GM18508 (cell line): Measurements from ENCODE around the gene BMX.

Experiments
- ATAC-seq: cut with Tn5 transposase; IDR thresholded peaks from one replicate; pipeline ENCODE4 v1.9.1; 2021; ENCODE audit warnings: moderate number of reproducible peaks; ENCODE audit not compliant: insufficient read depth, unreplicated experiment

BMX gene

DNA sequence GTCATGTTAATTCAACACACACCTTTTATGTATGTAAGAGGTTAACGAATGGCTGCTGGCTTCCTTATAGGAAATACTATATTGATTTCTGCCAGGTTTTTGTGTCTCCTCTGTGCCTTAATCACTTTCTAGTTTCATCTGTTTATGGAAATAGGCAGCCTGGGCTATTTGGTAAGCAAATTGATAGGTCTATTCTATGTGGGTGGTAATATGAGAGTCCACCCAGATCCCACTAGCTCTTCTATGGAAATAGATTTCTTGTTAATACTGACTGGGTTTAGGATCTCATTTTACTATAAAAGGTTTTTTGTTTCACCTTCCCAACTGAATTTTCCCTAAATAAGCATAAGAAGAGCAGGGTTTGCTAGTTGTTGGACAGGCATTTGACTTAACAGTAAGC, 4.1 kb downstream of the BMX start:
- no peak for ATAC-seq

DNA sequence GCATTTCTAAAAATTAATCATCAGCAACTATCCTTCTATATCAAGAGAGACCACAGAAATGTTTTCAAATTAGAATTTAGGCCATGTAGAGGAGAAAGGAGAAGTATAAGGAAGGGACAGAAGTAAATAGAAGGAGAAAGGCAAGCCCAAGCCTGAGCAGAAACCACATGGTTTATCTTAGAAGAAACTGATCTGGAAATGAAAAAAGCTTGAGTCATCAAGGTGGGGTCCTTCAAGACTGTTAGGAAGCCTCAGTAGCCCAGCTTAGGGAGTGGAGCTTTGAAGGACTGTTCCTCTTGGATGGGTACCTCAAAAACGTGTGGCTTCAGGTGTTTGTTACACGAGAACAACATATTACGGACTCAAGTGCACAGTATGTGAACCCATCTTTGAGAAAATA, 4.5 kb downstream of the BMX start:
- ATAC-seq, result no peak

DNA sequence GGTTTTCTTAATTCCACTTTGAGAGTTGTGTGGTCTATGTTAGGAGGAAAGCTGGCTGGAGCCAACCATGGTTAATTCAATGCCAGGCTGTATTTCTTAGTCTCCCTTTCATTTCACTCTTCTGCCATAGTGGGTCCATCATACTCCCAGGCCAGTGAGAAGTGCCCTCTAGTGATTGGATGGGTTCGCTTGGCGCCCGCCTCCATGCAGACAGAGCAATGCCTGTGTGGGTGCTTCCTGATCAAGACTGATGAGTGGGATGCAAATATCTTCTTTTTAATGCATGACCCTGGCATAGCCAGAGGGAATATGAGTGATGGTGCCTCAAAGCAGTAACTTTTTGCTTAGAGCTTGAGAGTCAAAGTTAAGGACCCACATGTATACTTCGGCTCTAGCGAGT, 6.4 kb downstream of the BMX start:
- ATAC-seq, result no peak

DNA sequence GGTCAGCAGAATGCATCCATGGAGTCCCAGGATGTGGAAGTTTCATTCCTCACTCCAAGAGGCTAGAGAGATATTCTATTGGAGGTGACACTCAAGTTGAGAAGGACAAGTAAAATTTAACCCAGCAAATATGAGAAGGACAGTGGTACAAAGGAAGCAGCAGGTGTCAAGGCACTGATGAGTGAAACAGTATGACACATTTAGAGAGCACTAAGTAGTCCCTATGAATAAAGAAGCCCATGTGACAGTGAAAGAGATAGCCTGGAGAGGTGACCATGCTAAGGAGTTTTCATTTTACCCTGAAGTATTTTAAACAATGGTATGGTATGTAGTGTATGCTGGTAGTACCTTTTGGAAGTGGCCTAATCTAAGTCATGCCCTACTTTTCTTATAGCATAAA, 9.2 kb downstream of the BMX start:
- no peak for ATAC-seq

DNA sequence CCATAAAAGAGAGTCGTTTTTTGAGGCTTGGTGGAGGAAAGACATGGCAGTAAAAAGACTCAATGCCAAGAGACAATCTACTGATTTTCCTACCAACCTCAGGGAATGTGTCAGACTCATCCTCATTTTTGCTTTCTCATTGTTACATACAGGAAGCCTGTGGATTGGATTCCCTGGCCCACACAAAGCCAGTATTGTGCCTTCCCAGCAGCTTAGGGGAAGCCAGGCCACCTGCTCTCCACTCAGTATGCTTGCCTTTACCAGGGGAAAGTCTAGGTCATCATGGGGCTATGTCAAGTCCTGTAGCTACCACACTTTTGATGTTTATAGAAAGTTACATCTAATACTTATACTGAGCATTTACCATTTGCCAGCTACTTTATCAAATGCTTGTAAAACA, 11.0 kb downstream of the BMX start:
- no peak for ATAC-seq

DNA sequence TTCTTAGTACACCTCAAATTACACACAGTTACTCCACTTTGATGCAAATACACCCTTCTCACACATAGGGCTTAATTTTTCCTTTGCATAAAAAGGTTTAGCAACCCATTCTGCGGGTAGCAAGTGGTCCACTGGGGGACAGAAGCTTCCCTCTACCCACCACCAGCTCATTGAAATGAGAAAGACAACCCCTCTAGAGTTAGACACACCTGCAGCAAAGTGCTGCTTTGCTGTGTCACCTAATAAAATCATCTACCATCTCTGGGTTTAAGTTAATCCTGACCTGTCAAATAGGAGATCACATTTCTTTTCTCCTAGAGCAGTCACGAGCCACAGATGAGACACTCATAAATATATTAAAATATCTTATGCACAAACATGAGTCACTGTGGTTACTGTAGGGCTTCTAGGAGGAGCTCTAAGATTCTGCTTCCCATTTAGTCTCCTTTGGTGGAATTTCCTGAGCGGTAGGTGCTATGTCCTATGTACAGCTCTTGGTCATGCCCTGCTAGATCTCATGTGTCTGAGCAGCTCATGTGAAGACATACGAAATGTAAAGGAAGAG, 11.9 kb downstream of the BMX start:
- ATAC-seq, result no peak

DNA sequence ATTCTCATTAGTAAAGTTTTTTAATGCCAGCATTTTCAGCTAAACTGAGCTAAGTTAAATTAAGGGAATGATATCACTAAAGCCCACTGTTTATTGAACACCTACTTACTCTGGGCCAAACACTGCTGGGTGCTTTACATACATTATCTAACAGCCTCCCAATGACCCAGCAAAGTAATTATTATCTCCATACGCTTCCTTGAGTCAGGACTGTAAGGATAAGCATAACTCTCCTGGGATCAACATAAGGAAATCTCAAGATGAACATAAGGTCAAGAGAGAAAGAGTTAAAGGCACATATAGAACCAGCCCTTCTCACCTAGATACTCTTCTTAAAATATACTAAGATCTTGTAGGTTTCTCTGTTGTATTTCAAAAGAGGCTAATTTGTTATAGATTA, 13.7 kb downstream of the BMX start:
- ATAC-seq, result no peak

DNA sequence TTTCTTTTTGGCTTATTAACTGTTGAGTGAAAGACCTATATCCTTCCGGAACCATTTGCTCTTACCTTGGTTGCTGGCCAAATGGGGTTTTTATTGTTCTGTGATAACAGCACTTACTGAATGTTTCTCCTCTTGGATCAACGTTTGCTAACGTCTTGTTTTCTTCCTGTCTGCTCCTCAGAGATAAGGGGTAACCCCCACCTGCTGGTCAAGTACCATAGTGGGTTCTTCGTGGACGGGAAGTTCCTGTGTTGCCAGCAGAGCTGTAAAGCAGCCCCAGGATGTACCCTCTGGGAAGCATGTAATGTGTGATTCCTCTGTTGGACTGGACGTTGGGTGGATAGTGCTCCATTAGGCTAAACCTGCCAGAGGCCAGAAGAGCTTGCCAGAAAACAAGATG, 15.3 kb downstream of the BMX start:
- ATAC-seq, result no peak

DNA sequence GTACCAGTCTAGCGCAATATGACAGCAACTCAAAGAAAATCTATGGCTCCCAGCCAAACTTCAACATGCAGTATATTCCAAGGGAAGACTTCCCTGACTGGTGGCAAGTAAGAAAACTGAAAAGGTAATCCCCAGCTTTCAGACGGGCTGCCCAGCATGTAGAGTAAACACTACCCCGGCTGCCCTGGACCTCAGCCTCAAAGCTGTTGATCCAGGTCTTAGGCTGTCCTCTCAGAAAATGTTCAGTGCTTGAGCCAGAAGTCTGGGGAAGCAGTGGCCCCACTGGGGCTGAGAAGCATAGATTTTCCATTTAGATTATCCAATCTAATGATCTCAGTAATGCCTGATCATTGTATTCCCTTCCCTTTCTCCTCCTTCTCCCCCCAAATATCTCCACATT, 21.9 kb downstream of the BMX start:
- no peak for ATAC-seq

DNA sequence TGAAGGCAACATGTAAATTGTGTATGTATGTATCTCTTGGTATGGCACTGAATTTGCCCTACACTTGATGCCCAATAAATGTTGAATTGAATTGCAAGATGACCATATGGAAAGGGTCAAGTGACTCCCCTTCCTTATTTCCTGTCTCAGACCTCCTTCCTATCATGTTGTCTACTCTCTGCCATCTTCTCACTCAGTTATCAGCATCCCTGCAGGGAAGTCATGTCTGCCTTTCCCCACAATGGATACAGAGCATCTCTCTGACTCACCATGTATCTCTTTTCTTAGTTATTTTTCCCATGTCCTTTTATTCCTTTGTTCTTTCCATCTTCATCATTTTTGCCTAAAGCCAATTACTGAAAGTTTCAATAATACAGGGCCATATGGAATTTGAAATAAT, 22.5 kb downstream of the BMX start:
- ATAC-seq, result no peak

DNA sequence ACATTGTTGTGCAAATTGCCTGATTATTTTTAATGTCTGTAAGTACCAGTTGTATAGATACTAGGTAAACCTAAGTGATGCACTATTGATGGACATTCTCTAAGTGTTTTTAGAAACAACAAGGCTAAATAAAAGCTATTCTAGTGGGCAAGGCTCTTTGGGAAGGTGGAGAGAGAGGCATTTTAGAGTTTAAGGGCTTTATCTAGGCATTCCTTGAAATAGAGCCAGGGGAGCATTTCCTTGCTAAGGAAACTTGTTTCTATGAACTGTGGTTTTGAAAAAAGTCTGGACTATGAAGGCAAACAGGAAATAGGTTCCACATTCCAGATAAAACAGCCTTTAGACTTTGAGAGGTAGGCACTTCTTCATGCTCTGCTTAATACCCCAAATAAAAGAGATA, 23.8 kb downstream of the BMX start:
- no peak for ATAC-seq

DNA sequence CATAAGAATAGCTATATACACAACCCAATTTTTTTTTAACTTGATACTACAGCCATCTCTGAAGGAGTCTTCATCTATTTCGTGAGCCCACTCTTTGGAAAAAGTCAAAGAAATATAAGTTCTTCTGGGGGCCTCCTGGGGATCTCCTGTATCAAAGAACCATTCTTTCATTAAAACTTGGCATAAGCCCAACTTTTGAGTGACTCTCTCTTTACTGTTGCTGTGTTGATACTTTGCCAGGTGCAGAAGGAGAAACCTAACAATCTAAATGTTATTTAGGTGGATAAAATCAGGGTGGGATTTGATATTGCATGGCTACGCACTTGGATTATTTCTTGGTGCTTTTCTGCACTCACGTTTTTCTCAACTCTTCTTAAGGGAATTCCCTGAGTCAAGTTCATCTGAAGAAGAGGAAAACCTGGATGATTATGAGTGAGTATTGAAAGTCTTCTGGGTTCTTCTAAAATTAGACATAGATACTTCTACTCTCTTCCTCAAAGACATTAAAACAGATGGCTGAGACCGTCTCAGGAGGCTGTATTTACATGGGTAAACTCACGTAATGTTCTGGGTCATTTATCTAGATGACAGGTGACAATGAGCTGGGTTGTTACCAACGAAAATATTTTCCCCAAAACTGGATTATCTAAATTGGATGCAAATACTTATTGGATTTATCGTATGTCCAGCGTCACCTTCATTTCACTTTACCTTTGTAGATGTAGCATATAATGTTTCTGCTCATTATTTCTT, 25.2 kb downstream of the BMX start:
- no peak for ATAC-seq

DNA sequence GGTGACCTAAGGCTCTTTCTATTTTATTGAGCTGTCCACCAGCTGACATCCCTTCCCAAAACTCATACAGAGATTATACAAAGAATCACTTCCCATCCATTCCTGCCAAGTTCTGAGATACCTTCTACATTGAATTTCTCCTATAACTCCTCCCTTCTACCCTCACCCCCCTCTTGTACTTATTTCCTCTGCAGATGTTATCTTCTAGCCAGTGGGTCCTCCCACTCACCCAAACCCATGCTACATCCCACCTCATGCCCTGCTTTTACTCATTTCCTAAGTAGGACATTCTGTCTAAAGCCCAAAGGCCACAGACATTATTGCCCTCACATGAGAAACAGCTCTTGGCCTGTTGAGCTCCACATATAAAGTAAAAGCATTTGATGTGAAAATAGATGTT, 28.6 kb downstream of the BMX start:
- ATAC-seq, result no peak

DNA sequence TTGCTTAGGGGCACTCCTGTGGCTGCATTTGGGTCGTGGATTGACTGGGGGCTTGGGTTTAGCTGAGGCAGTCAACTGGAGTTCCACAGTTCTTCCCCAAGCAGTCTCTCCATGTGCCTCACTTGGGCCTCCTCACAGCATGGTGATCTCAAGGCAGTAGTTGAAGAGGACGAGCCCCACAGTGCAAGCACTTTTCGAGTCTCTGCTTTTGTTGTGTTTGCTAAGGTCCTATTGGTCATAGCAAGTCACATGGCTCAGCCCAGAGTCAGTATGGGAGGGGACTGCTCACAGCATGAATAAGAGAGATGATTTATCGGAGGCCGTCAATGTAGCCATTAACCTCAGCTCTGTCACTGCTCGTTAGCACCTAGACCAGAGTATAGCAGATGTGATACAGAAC, 29.7 kb downstream of the BMX start:
- ATAC-seq, result no peak

DNA sequence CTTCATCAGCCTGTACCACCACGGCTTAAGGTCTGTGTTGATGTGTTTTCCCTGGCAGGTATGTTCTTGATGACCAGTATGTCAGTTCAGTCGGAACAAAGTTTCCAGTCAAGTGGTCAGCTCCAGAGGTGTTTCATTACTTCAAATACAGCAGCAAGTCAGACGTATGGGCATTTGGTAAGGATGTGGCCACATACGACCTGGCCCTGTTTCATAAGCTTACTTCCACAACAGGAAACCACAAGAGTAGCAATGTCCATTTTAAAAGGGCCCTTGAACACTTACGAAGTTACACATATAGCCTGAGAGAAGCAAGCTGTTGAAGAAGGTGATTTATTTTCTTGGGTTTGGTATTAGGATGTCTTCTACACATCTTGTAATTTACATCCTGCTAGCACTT, 46.1 kb downstream of the BMX start:
- ATAC-seq, result no peak

DNA sequence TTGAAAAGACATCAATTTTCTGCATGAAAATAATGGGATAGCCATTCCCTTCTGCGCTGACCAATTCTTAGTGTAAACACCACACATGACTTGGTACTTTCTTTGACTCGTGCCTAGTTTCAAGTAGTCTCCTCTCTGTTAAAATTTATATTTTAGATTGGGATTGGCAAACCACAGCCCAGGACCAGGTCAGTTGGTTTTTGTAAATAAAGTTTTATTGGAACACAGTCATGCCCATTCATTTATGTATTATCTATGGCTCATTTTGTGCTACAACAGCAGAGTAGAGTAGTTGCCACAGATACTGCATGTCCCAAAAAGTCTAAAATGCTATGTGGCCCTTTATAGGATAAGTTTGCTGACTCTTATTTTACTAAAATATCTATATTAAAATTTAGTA, 46.7 kb downstream of the BMX start:
- no peak for ATAC-seq

DNA sequence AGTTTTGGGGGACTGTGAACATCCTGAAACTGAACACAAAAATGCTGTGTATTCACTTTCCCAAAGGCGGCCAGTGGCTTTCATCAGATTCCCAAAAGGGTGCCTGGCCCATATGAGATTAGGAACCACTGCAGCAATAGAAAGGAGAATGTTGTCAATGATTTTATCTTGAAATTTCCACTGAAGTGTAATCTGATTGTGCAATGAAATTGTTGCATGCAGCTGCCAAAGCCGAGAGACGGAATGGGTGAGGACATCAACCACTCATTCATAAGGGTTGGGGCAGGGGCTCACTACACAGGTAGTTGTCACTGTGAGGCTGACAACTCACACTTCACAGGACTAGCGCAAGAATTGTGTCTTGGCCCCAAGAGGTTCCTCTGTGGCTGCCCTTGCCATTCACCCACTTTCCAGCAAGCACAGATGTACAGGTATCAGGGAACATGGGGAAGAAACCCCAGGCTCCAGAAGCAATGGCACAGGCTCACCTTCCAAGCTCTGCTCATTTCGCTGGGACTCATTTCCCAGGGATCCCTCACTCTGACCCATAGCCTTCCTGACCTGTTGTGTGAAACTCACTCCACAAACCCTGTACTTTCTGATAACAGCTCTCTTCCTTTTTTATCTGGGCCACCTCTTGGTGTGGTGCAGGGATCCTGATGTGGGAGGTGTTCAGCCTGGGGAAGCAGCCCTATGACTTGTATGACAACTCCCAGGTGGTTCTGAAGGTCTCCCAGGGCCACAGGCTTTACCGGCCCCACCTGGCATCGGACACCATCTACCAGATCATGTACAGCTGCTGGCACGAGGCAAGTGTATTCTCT, 48.8 kb downstream of the BMX start:
- no peak for ATAC-seq

DNA sequence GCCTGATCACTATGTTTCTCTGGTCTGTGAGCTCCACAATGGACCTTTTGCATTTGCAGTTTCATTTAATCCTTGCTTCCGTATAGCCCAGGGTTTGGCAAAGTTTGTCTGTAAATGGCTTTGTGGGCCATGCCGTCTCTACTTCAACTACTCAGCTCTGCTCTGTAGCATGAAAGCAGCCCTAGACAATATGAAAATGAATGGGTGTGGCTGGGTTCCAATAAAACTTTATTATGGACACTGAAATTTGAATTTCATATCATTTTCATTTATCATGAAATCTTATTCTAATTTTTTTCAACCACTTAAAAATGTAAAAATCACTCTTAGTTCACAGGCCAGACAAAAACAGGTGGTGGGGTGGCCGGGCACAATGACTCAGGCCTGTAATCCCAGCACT, 58.6 kb downstream of the BMX start:
- ATAC-seq, result no peak

DNA sequence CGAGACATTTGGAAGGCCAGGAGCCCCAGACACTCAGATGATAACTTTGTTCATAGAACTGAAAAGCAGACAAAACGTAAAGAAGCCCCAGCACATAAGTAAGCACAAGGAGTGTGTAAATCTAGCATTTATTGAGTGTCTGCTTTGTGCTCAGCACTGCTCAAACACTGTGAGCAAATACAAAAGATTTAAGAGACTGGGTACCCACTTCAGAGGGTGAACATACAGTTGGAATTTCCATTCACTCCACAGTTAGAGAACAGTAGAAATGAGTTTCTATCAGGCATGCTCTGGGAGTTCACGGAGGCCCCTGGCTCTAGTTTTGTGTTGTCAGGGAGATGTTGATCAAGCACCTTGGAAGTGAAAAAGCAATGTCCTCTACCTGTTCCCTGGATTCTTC, 60.3 kb downstream of the BMX start:
- no peak for ATAC-seq

DNA sequence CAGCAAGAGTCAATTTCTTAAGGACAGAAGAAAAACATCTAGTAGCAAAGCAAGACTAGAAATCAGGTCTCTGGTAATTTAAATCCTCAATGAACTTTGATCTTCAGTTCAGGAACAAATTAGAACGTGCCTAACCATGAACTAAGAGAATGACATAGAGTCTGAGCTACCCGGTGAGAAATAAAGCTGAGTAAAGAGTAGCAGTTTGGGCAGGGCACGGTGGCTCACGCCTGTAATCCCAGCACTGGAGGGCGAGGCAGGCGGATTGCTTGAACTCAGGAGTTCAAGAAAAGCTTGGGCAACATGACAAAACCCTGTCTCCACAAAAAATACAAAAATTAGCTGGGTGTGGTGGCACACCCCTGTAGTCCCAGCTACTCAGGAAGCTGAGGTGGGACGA, 62.4 kb downstream of the BMX start:
- no peak for ATAC-seq

DNA sequence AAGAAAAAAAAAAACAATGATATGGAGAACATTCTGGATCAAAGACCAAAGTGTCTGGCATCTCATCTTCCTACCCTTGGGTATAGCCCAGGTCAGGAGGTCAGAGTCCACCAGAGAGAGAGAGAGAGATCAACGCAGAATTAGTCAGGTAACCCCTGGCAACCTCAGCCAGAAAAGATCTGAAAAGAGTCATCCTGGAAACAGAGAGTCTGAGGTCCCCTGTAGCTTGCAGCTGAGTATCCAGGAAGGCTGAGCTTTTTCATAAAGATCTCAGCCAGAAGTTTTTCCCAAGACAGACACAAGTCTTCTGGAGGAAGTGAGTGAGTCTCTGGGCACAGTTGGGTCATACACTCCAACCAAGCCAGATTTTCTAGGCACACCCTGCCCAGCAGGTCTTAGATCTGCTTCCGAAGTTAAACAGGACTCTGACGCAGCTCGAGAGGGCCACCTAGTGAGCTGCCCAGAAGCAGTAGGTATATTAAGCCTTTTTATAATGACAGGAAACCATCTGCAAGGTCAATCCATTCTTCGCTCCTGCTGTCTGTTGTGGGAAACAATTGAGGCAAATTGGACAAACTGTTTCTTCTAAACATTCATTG, 64.5 kb downstream of the BMX start:
- no peak for ATAC-seq
